OCI-M1 (cell line): ENCODE measurements around the gene WIPF1.

Experiments
- DNase-seq: peaks from one replicate; lab custom pipeline; 2025; lab: John Stamatoyannopoulos, UW

WIPF1 gene

GRCh38 chr2:174623106-174623637 lies 25.6 kb upstream of the WIPF1 start:
- no peak for DNase-seq

GRCh38 chr2:174621323-174621722 lies 23.7 kb upstream of the WIPF1 start:
- DNase-seq = no peak

- no peak for DNase-seq
These were observed 20.6 kb upstream of the WIPF1 start for GRCh38 chr2:174618179-174618578.

GRCh38 chr2:174617718-174618117 lies 20.1 kb upstream of the WIPF1 start:
- DNase-seq = no peak

- DNase-seq = no peak
These were observed 19.5 kb upstream of the WIPF1 start for GRCh38 chr2:174617120-174617519.

GRCh38 chr2:174615871-174616436 lies 18.4 kb upstream of the WIPF1 start:
- peak; percentile 65 for DNase-seq

- no peak for DNase-seq
These were observed 16.7 kb upstream of the WIPF1 start for GRCh38 chr2:174614261-174614660.

GRCh38 chr2:174613531-174613930 lies 15.9 kb upstream of the WIPF1 start:
- DNase-seq = no peak

- no peak for DNase-seq
These were observed 15.4 kb upstream of the WIPF1 start for GRCh38 chr2:174612970-174613369.

- DNase-seq = no peak
These were observed 14.2 kb upstream of the WIPF1 start for GRCh38 chr2:174611854-174612253.

- no peak for DNase-seq
These were observed 13.4 kb upstream of the WIPF1 start for GRCh38 chr2:174611006-174611405.

GRCh38 chr2:174610243-174610995 lies 12.8 kb upstream of the WIPF1 start:
- DNase-seq = peak; percentile 73

- no peak for DNase-seq
These were observed 11.7 kb upstream of the WIPF1 start for GRCh38 chr2:174609261-174609660.

- DNase-seq = no peak
These were observed 11.2 kb upstream of the WIPF1 start for GRCh38 chr2:174608866-174609214.

- DNase-seq = no peak
These were observed 10.6 kb upstream of the WIPF1 start for GRCh38 chr2:174607989-174608865.

- DNase-seq = no peak
These were observed 10.0 kb upstream of the WIPF1 start for GRCh38 chr2:174607584-174607983.

- no peak for DNase-seq
These were observed 8.7 kb upstream of the WIPF1 start for GRCh38 chr2:174606336-174606735.

GRCh38 chr2:174605687-174606086 lies 8.1 kb upstream of the WIPF1 start:
- peak; percentile 58 for DNase-seq

GRCh38 chr2:174603280-174603679 lies 5.7 kb upstream of the WIPF1 start:
- DNase-seq = peak; percentile 89

- no peak for DNase-seq
These were observed 5.1 kb upstream of the WIPF1 start for GRCh38 chr2:174602745-174603144.

GRCh38 chr2:174600349-174600748 lies 2.7 kb upstream of the WIPF1 start:
- no peak for DNase-seq

- DNase-seq = no peak
These were observed 1.8 kb upstream of the WIPF1 start for GRCh38 chr2:174599310-174599921.
